ENCODE measurements around the gene DOCK1.

DNA sequence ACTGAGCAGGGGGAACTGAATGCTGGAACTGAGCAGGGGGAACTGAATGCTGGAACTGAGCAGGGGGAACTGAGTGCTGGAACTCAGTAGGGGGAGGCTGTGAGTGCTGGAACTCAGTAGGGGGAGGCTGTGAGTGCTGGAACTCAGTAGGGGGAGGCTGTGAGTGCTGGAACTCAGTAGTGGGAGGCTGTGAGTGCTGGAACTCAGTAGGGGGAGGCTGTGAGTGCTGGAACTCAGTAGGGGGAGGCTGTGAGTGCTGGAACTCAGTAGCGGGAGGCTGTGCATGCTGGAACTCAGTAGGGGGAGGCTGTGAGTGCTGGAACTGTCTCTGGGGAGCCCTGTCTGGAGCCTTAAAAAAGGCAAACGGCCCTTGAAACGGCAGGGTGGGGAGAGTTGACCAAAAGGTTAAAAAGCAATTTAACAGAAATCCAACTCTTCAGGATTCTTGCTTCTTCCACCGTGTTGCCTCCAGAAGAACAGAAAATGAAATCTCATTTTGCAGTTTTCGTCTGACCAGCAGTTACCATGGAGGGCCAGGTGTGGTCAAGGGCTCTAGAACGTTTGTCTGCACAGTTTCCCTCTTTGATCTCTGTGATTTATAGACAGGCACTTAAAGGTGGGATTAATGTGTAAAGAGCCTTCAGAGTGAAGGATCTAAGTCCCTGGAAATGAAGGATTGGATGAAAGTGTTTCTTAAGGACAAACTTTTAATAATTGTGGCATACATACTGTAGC, 19.1 kb downstream of the DOCK1 start:
- TF ChIP-seq, protein P1, sequence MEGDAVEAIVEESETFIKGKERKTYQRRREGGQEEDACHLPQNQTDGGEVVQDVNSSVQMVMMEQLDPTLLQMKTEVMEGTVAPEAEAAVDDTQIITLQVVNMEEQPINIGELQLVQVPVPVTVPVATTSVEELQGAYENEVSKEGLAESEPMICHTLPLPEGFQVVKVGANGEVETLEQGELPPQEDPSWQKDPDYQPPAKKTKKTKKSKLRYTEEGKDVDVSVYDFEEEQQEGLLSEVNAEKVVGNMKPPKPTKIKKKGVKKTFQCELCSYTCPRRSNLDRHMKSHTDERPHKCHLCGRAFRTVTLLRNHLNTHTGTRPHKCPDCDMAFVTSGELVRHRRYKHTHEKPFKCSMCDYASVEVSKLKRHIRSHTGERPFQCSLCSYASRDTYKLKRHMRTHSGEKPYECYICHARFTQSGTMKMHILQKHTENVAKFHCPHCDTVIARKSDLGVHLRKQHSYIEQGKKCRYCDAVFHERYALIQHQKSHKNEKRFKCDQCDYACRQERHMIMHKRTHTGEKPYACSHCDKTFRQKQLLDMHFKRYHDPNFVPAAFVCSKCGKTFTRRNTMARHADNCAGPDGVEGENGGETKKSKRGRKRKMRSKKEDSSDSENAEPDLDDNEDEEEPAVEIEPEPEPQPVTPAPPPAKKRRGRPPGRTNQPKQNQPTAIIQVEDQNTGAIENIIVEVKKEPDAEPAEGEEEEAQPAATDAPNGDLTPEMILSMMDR (conservative IDR thresholded peaks at IDR 0.05 in 1 of 2, IDR thresholded peaks at IDR 0.05 in 1 of 2; ENCODE audit: low read depth in 1 of 2, low read length in 2 of 2) = no peak
- TF ChIP-seq EZH2 (IDR thresholded peaks at IDR 0.05; ENCODE audit: low read length, missing control alignments) = no peak

Measured in fibroblast of lung (primary cell).